Neural progenitor cell (in vitro differentiated cells): Measurements from ENCODE around the gene ADAMTS6.

Experiments
- EZH2phosphoT487 ChIP-seq: fragments of 200-600 bp; sonication (generic); IDR thresholded peaks from 2 replicates; pipeline ENCODE4 v1.6.1; 2017; ENCODE audit warnings: antibody characterized with exemption
- TF ChIP-seq, protein P1 (sequence below): fragments of 200-600 bp; sonication (generic); IDR thresholded peaks from 2 replicates; pipeline ENCODE4 v1.5.1; 2017; ENCODE audit warnings: antibody characterized with exemption, mild to moderate bottlenecking

DNA sequence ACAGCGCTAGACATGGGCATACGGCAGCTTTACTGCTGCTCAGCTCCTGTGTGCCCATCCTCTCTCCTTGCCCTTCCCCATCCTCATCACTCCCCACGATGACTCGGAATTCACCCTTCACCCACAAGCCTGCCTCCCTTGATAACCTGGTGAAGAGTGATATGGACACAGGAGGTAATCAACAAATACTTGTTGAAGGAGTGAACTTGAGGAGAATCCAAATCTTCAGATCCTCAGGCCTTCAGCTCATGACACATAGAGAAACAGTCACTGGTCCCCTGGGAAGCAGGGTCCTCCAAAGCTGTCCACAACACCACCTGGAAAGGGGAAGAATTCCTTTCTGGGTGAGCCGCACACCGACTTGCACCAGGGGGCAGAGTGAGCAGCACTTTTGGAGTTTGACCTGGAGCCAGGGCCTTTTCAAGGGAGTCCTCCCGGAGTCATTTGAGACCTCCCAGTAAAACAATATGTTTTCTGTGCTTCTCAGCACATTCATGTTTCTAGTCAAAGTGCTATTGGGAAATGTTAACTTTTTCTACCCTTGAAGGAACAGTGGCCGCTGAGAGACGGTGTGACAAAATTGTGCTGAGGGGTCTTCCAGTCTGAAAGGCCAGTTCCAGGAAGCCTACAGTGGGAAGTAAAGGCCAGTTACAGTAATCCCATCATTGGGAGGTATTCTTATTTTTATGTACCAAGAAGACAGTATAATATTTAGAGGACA, 380.6 kb downstream of the ADAMTS6 start:
- TF ChIP-seq, protein P1, sequence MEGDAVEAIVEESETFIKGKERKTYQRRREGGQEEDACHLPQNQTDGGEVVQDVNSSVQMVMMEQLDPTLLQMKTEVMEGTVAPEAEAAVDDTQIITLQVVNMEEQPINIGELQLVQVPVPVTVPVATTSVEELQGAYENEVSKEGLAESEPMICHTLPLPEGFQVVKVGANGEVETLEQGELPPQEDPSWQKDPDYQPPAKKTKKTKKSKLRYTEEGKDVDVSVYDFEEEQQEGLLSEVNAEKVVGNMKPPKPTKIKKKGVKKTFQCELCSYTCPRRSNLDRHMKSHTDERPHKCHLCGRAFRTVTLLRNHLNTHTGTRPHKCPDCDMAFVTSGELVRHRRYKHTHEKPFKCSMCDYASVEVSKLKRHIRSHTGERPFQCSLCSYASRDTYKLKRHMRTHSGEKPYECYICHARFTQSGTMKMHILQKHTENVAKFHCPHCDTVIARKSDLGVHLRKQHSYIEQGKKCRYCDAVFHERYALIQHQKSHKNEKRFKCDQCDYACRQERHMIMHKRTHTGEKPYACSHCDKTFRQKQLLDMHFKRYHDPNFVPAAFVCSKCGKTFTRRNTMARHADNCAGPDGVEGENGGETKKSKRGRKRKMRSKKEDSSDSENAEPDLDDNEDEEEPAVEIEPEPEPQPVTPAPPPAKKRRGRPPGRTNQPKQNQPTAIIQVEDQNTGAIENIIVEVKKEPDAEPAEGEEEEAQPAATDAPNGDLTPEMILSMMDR, result peak; percentile 71
- TF ChIP-seq EZH2phosphoT487, result no peak
